Hepatocyte (in vitro differentiated cells): ENCODE data around the gene FGFR3. TPM values are rescaled to one million over a fixed set of nuclear protein-coding genes. Genes with fewer than 3 reads are reported as not detected.

ENCODE experiments used
- DNase-seq: peaks from one replicate; pipeline ENCODE4 v3.0.0-alpha.2; 2016; ENCODE audit warnings: low spot score
- H2AFZ ChIP-seq: fragments of 200-600 bp; sonication (generic); 2 replicates; pipeline ENCODE4 v1.6.0; 2016; ENCODE audit warnings: antibody characterized with exemption, mild to moderate bottlenecking
- H3K27ac ChIP-seq: fragments of 200-600 bp; sonication (generic); 2 replicates; pipeline ENCODE4 v1.5.1; 2016; ENCODE audit warnings: mild to moderate bottlenecking
- H3K27me3 ChIP-seq: fragments of 200-600 bp; sonication (generic); 2 replicates; pipeline ENCODE4 v1.6.1; 2016
- H3K36me3 ChIP-seq: fragments of 200-600 bp; sonication (generic); replicated peaks from 2 replicates; pipeline ENCODE4 v1.5.1; 2016; ENCODE audit warnings: low read depth; ENCODE audit not compliant: insufficient read depth
- H3K4me1 ChIP-seq: fragments of 200-600 bp; sonication (generic); 2 replicates; pipeline ENCODE4 v1.5.1; 2016; ENCODE audit warnings: mild to moderate bottlenecking, moderate library complexity; ENCODE audit not compliant: insufficient read depth
- H3K4me2 ChIP-seq: fragments of 200-600 bp; sonication (generic); 2 replicates; pipeline ENCODE4 v1.6.0; 2016
- H3K4me3 ChIP-seq: fragments of 200-600 bp; sonication (generic); 2 replicates; pipeline ENCODE4 v1.5.1; 2016; ENCODE audit warnings: mild to moderate bottlenecking
- H3K79me2 ChIP-seq: fragments of 200-600 bp; sonication (generic); 2 replicates; pipeline ENCODE4 v1.6.0; 2017; ENCODE audit warnings: mild to moderate bottlenecking
- H3K9me2 ChIP-seq: fragments of 200-600 bp; sonication (generic); replicated peaks from 2 replicates; pipeline ENCODE4 v1.6.0; 2017; ENCODE audit warnings: mild to moderate bottlenecking; ENCODE audit not compliant: insufficient read depth
- H3K9me3 ChIP-seq: fragments of 200-600 bp; sonication (generic); 2 replicates; pipeline ENCODE4 v1.5.1; 2016; ENCODE audit warnings: low read depth, mild to moderate bottlenecking
- H4K20me1 ChIP-seq: fragments of 200-600 bp; sonication (generic); 2 replicates; pipeline ENCODE4 v1.6.0; 2016; ENCODE audit warnings: mild to moderate bottlenecking; ENCODE audit not compliant: insufficient read depth, poor library complexity, severe bottlenecking
- CTCF ChIP-seq: fragments of 200-600 bp; sonication (generic); IDR thresholded peaks from 2 replicates; pipeline ENCODE4 v1.5.1; 2016; ENCODE audit warnings: antibody characterized with exemption, mild to moderate bottlenecking; ENCODE audit not compliant: poor library complexity
- EZH2 ChIP-seq: fragments of 200-600 bp; sonication (generic); IDR thresholded peaks from 2 replicates; pipeline ENCODE4 v1.6.1; 2016; ENCODE audit warnings: antibody characterized with exemption, mild to moderate bottlenecking, borderline replicate concordance
- EZH2phosphoT487 ChIP-seq: fragments of 200-600 bp; sonication (generic); IDR thresholded peaks from one replicate; pipeline ENCODE4 v1.6.1; 2018; ENCODE audit warnings: antibody characterized with exemption, mild to moderate bottlenecking, low read depth, moderate library complexity; ENCODE audit not compliant: unreplicated experiment, severe bottlenecking
- WGBS: methylation state at CpG from one replicate; pipeline ENCODE4 v1.1.6; 2016; ENCODE audit warnings: low lambda C conversion rate; ENCODE audit errors: missing lambda C conversion rate; 5-methylcytosine and 5-hydroxymethylcytosine counted together
- polyA plus RNA-seq: library from polyadenylated mRNA; unstranded; fragments of >200 nt; fragmentation: Nextera tagmentation; extraction: Ambion mirVana; gene quantifications from 2 replicates; pipeline ENCODE4 v1.2.1, GENCODE V29; 2016
- total RNA-seq: library from RNA; depleted of rRNA; stranded (reverse); fragments of >200 nt; gene quantifications from 2 replicates; pipeline ENCODE4 v1.2.3, GENCODE V29; 2014

Gene FGFR3
- total and polyA plus RNA-seq, 2 experiments from 2014 or later, result 82.0 to 99.8 TPM

GRCh38 chr4:1846580-1846979, 53.5 kb downstream of the FGFR3 start:
- Histone ChIP-seq H3K4me3 (no peak overlapping the region), H3K27me3 (no peaks in the 10 kb centered on the region), H3K36me3 (no peaks in the 10 kb centered on the region), H3K4me1 (no peaks in the 10 kb centered on the region), H3K79me2 (peaks cover 51% of the 10 kb centered on the region), H3K9me3 (no peaks in the 10 kb centered on the region), H3K4me2 (no peak overlapping the region), H3K9me2 (no peaks in the 10 kb centered on the region), H4K20me1 (peaks cover 17% of the 10 kb centered on the region), H3K27ac (no peak overlapping the region), H2AFZ (no peak overlapping the region)
- no peak for DNase-seq
- WGBS, result 91% methylated on average over 2 of the region's 2 CpGs
- TF ChIP-seq CTCF, result no peak
- no peak for TF ChIP-seq EZH2phosphoT487
- no peak for TF ChIP-seq EZH2

DNA sequence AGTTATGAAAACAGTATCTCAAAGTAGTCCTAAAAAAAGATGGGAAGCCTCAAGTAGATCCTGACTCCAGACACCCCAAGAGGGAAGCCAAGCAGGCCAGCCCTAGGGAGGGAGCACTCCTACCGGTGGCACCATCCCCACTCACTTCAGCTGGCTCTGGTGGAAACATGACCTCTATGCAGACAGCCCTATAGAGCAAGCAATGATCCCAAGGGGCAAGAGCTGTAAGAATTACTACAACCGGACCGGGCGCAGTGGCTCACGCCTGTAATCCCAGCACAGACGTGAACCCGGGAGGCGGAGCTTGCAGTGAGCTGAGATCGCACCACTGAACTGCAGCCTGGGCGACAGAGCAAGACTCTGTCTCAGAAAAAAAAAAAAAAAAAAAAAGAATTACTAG, 57.2 kb downstream of the FGFR3 start:
- Histone ChIP-seq H3K9me2 (no peaks in the 10 kb centered on the region), H3K27ac (no peak overlapping the region), H2AFZ (no peak overlapping the region), H3K4me1 (peaks cover 4% of the 10 kb centered on the region), H4K20me1 (peaks cover 27% of the 10 kb centered on the region), H3K36me3 (no peaks in the 10 kb centered on the region), H3K9me3 (no peaks in the 10 kb centered on the region), H3K79me2 (peaks cover 78% of the 10 kb centered on the region), H3K4me2 (no peak overlapping the region), H3K27me3 (no peaks in the 10 kb centered on the region), H3K4me3 (no peak overlapping the region)
- no peak for DNase-seq
- WGBS, result 87% methylated on average over 10 of the region's 10 CpGs
- TF ChIP-seq CTCF (no peak), EZH2phosphoT487 (no peak), EZH2 (no peak)

DNA sequence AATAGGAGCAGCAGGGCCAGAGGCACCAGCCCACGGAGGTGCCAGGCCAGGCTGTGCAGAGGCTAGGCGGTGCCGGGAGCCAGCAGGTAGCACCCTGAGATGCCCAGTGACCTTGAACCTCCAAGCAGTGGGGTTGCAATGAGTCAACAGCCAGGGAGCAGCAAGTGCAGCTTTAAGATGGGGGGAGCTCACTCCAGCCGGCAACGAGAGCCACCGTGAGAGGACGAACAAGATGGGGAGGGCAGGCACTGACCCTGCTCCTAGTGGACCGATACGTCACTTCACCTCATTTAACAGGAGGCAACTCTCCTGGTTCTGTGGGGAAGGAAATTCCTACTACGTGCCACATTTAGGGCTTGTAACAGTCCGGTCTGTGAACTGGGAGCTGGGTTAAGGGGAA, 58.1 kb downstream of the FGFR3 start:
- DNase-seq, result no peak
- no peak overlapping the region for H3K4me3 ChIP-seq
- H3K27ac ChIP-seq, result no peak overlapping the region
- H2AFZ ChIP-seq, result no peak overlapping the region
- H3K27me3 ChIP-seq, result no peaks in the 10 kb centered on the region
- TF ChIP-seq EZH2phosphoT487, result no peak
- TF ChIP-seq EZH2, result no peak
- TF ChIP-seq CTCF, result no peak
- H3K4me1 ChIP-seq, result peaks cover 4% of the 10 kb centered on the region
- WGBS, result 87% methylated on average over 11 of the region's 11 CpGs
- H4K20me1 ChIP-seq, result peaks cover 27% of the 10 kb centered on the region
- no peaks in the 10 kb centered on the region for H3K9me3 ChIP-seq
- no peaks in the 10 kb centered on the region for H3K9me2 ChIP-seq
- H3K36me3 ChIP-seq, result no peaks in the 10 kb centered on the region
- H3K79me2 ChIP-seq, result peaks cover 73% of the 10 kb centered on the region
- H3K4me2 ChIP-seq, result no peak overlapping the region
